K562 (cell line): ENCODE data around the gene DMD. TPM values are rescaled to one million over a fixed set of nuclear protein-coding genes. Genes with fewer than 3 reads are reported as not detected.

Experiments
- ATAC-seq: fragments of 200-7000 bp; cut with Tn5 transposase; 3 replicates; pipeline ENCODE4 v1.9.1; 2020; ENCODE audit warnings: moderate library complexity
- BruUV-seq: library from RNA; stranded (reverse); fragments of 400-500 nt; replicated peaks from 2 replicates; lab custom pipeline; 2021; lab: Mats Ljungman, UMichigan
- CTCF ChIA-PET: fragments of 300-600 bp; formaldehyde crosslinking; extraction: SDS; loops from one replicate; lab custom pipeline; 2021; ENCODE audit warnings: low intra/inter-chr PET ratio; lab: Yijun Ruan, JAX
- POLR2A ChIA-PET: fragments of 300-600, 350-650 bp; sonication (Branson Sonifier 250); formaldehyde crosslinking; extraction: SDS; loops from one replicate; lab custom pipeline; 2021; ENCODE audit warnings: antibody characterized with exemption, inconsistent platforms; lab: Yijun Ruan, JAX
- DNase-seq, 4 experiments: peaks; one replicate each; pipeline versions ENCODE4 v3.0.0 to v3.0.0-alpha.2; 2011 to 2018; ENCODE audit warnings: low spot score in 3 of 4, mixed read lengths in 3 of 4; ENCODE audit errors: extremely low read depth in 1 of 4
- FAIRE-seq: peaks from 2 replicates; lab custom pipeline; 2011; peaks lifted over from hg19 to GRCh38; lab: Jason Lieb, UNC
- H2AFZ ChIP-seq: 2 replicates; pipeline ENCODE4 v1.6.0; 2011; ENCODE audit warnings: low read depth, low read length, control low read depth, inconsistent platforms
- H3K27ac ChIP-seq: fragments of 200-600 bp; 3 replicates; pipeline ENCODE4 v1.8.0; 2011; ENCODE audit warnings: low read depth, mild to moderate bottlenecking, control low read depth, inconsistent platforms, low read length, moderate library complexity, mixed read lengths; ENCODE audit errors: extremely low read depth
- H3K27me3 ChIP-seq, 2 experiments: fragments of 300-600 bp in 1 of 2; 2 replicates in 1 of 2; 3 replicates in 1 of 2; pipeline versions ENCODE4 v1.6.0 to v1.8.0; 2011; ENCODE audit warnings: inconsistent platforms in 2 of 2, low read length in 2 of 2, mild to moderate bottlenecking in 1 of 2, mixed read lengths in 1 of 2, moderate library complexity in 1 of 2; ENCODE audit not compliant: control insufficient read depth in 2 of 2, insufficient read depth in 2 of 2
- H3K36me3 ChIP-seq: fragments of 300-600 bp; 3 replicates; pipeline ENCODE4 v1.8.0; 2011; ENCODE audit warnings: mild to moderate bottlenecking, low read length, inconsistent platforms; ENCODE audit not compliant: control insufficient read depth, insufficient read depth
- H3K4me1 ChIP-seq, 2 experiments: fragments of 200-600 bp in 1 of 2; replicated peaks in 1 of 2; 2 replicates in 1 of 2; 3 replicates in 1 of 2; pipeline versions ENCODE4 v1.5.1 to v1.8.0; 2011; ENCODE audit warnings: inconsistent platforms in 2 of 2, low read length in 2 of 2, mild to moderate bottlenecking in 1 of 2, mixed read lengths in 1 of 2, moderate library complexity in 1 of 2; ENCODE audit not compliant: control insufficient read depth in 2 of 2, insufficient read depth in 2 of 2
- H3K4me2 ChIP-seq: 2 replicates; pipeline ENCODE4 v1.6.1; 2011; ENCODE audit warnings: low read length, control low read depth, inconsistent platforms, mixed read lengths; ENCODE audit not compliant: insufficient read depth
- H3K4me3 ChIP-seq: fragments of 200-600 bp; sonication (generic), shearing (Covaris generic); 2 replicates; pipeline ENCODE4 v1.5.1; 2016; ENCODE audit warnings: control low read depth, inconsistent platforms
- H3K79me2 ChIP-seq: fragments of 200-600 bp; 3 replicates; pipeline ENCODE4 v1.8.0; 2011; ENCODE audit warnings: low read length, inconsistent platforms; ENCODE audit not compliant: control insufficient read depth, insufficient read depth
- H3K9ac ChIP-seq, 2 experiments: 2 replicates each; pipeline versions ENCODE4 v1.6.0 to v1.6.1; 2011; ENCODE audit warnings: low read depth in 2 of 2, low read length in 2 of 2, control low read depth in 1 of 2, inconsistent platforms in 1 of 2, mild to moderate bottlenecking in 1 of 2, mixed read lengths in 1 of 2; ENCODE audit not compliant: insufficient read depth in 1 of 2
- H3K9me1 ChIP-seq: one replicate; pipeline ENCODE4 v1.6.0; 2011; ENCODE audit warnings: inconsistent platforms, mild to moderate bottlenecking, low read length, moderate library complexity; ENCODE audit not compliant: control insufficient read depth, insufficient read depth
- H3K9me3 ChIP-seq: replicated peaks from 2 replicates; pipeline ENCODE4 v1.5.1; 2011; ENCODE audit warnings: low read depth, low read length, inconsistent platforms; ENCODE audit not compliant: control insufficient read depth, insufficient read depth
- H4K20me1 ChIP-seq: replicated peaks from 2 replicates; pipeline ENCODE4 v1.6.1; 2011; ENCODE audit warnings: low read length, inconsistent platforms, mixed read lengths; ENCODE audit not compliant: control insufficient read depth, insufficient read depth
- CBX5 ChIP-seq: IDR thresholded peaks from 2 replicates; pipeline ENCODE4 v1.6.1; 2014; ENCODE audit warnings: low read depth, borderline replicate concordance
- FOSL1 ChIP-seq: fragments of 200-800 bp; sonication (Bioruptor generic); conservative IDR thresholded peaks from 2 replicates; pipeline ENCODE4 v1.6.1; 2016; ENCODE audit warnings: missing genetic modification characterization, missing compliant biosample characterization
- HNRNPH1 ChIP-seq: fragments of 200-400 bp; formaldehyde crosslinking; optimal IDR thresholded peaks from 2 replicates; pipeline ENCODE3; 2017; ENCODE audit warnings: low read depth, mild to moderate bottlenecking, low read length, moderate library complexity
- JUND ChIP-seq, 2 experiments: IDR thresholded peaks; 2 replicates in 1 of 2; 3 replicates in 1 of 2; pipeline ENCODE4 v1.6.1; 2011; ENCODE audit warnings: borderline replicate concordance in 2 of 2, low read depth in 2 of 2, low read length in 2 of 2, improper control_type of control experiment in 1 of 2, missing biosample characterization in 1 of 2, missing genetic modification characterization in 1 of 2, missing genetic modification reagents in 1 of 2
- KDM5B ChIP-seq: fragments of 200-600 bp; sonication (generic); IDR thresholded peaks from 2 replicates; pipeline ENCODE4 v1.6.1; 2012; ENCODE audit warnings: low read depth, mild to moderate bottlenecking, moderate library complexity, low read length, control low read depth, inconsistent platforms; ENCODE audit not compliant: insufficient replicate concordance
- KLF1 ChIP-seq: fragments of 450-650 bp; IDR thresholded peaks from 2 replicates; pipeline ENCODE4 v1.6.1; 2016; ENCODE audit warnings: missing genetic modification characterization, missing compliant biosample characterization
- MEF2A ChIP-seq: IDR thresholded peaks from 2 replicates; pipeline ENCODE4 v1.6.1; 2011; ENCODE audit warnings: low read depth, mild to moderate bottlenecking, low read length, moderate library complexity; ENCODE audit not compliant: control insufficient read depth
- RHOXF2B ChIP-seq: fragments of 250-450 bp; sonication (Bioruptor Pico); conservative IDR thresholded peaks from 2 replicates; pipeline ENCODE4 v1.5.1; 2021
- TGIF2 ChIP-seq: sonication (generic); formaldehyde crosslinking; IDR thresholded peaks from 2 replicates; pipeline ENCODE4 v1.8.1; 2022; ENCODE audit warnings: mild to moderate bottlenecking, missing genetic modification reagents, moderate library complexity
- ZC3H8 ChIP-seq: fragments of 450-650 bp; IDR thresholded peaks from 2 replicates; pipeline ENCODE4 v1.6.1; 2017
- ZNF121 ChIP-seq: sonication (generic); formaldehyde crosslinking; conservative IDR thresholded peaks from 2 replicates; pipeline ENCODE4 v1.8.0; 2022; ENCODE audit warnings: missing genetic modification reagents
- ZNF133 ChIP-seq: fragments of 250-450 bp; sonication (Bioruptor Pico); IDR thresholded peaks from 2 replicates; pipeline ENCODE4 v1.4.0; 2020; ENCODE audit warnings: mild to moderate bottlenecking
- ZNF277 ChIP-seq: fragments of 250-450 bp; sonication (Bioruptor Pico); IDR thresholded peaks from 2 replicates; pipeline ENCODE4 v1.8.0; 2022; ENCODE audit warnings: inconsistent platforms, mild to moderate bottlenecking, moderate library complexity, borderline replicate concordance
- WGBS: fragments of 100-300 bp; shearing (Covaris generic); methylation state at CpG from one replicate; pipeline ENCODE4 v1.1.6; 2016; ENCODE audit warnings: low coverage, mixed read lengths; ENCODE audit not compliant: insufficient coverage; ENCODE audit errors: missing lambda C conversion rate; 5-methylcytosine and 5-hydroxymethylcytosine counted together
- in situ Hi-C: fragments of 300-500 bp; cut with MboI; formaldehyde crosslinking; loops from 4 replicates; pipeline ENCODE4 v1.15.0; 2018; ENCODE audit warnings: inconsistent platforms, mixed read lengths
- intact Hi-C: fragments of 100-400 bp; cut with micrococcal nuclease; formaldehyde crosslinking; loops from 2 replicates; pipeline ENCODE4 v1.14.2; 2022
- polyA plus RNA-seq, 8 experiments: library from polyadenylated mRNA; depleted of rRNA in 4 of 8; stranded (reverse) in 5 of 8; unstranded in 3 of 8; fragments of >200 nt; fragmentation: Nextera tagmentation in 2 of 8; fragmentation: Illumina TruSeq in 1 of 8; extraction: Ambion mirVana in 2 of 8; extraction: Trizol in 1 of 8; gene quantifications; 2 replicates each; pipeline versions ENCODE4 v1.2.1 to v1.2.3, GENCODE V29; 2011 to 2014; ENCODE audit warnings: inconsistent platforms in 1 of 8, missing spikeins in 1 of 8
- total RNA-seq, 7 experiments: library from RNA; depleted of rRNA in 6 of 7; stranded (reverse); fragments of >200 nt in 6 of 7; fragmentation: Illumina TruSeq in 2 of 7; extraction: Trizol in 2 of 7; gene quantifications; 2 replicates each; pipeline versions ENCODE4 v1.2.1 to v1.2.3, GENCODE V29; 2011 to 2021; ENCODE audit warnings: low replicate concordance in 1 of 7
- TF ChIP-seq, protein P1 (sequence below): fragments of 250-450 bp; sonication (Bioruptor Pico); IDR thresholded peaks from 2 replicates; pipeline ENCODE4 v1.4.0; 2020; ENCODE audit warnings: mild to moderate bottlenecking

DMD gene
- total and polyA plus RNA-seq, 9 of the 15 experiments (the other 6 are each of a cell fraction or from before 2014, with no cell fraction given): 3.8 to 20.4 (median 11.4) TPM

DNA sequence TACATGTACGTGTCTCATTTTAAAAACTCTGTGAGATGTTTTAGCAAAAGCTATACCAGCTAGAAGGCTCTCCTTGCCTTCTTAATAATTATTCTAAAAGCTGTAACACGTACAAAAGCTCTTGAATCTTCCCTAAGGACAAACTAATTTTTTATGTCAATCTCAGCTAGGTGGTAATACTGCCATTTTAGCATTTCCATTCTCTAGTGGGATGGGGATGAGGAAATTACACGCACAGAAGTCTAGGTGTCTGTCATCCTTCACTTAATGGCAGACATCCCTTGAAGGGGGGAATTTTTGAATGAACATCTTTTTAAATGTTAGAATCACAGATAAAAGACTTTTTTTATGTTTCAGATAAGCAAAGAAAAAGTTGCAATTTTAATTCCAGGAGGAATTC lies 569.1 kb downstream of the DMD start:
- TF ChIP-seq ZNF121 (CRISPR knock-in tag) (no peak), KLF1 (tag) (no peak), RHOXF2B (CRISPR knock-in tag) (no peak), ZNF277 (CRISPR knock-in tag) (no peak)
- in situ Hi-C loops (no loop called here), intact Hi-C loops (no loop called here)
- Histone ChIP-seq H3K36me3 (no peaks in the 10 kb centered on the region), H3K9me3 (no peaks in the 10 kb centered on the region), H3K4me1 (no peaks in the 10 kb centered on the region), H3K27ac (no peak overlapping the region), H3K79me2 (no peaks in the 10 kb centered on the region), H3K27me3 (no peaks in the 10 kb centered on the region), H4K20me1 (no peaks in the 10 kb centered on the region), H3K9me1 (no peaks in the 10 kb centered on the region), H3K9ac (no peak overlapping the region), H2AFZ (no peak overlapping the region), H3K4me3 (no peak overlapping the region), H3K4me2 (no peak overlapping the region)
- 0% methylated on average over 3 of the region's 3 CpGs for WGBS
- no TSS peak for BruUV-seq
- ATAC-seq (no peak), DNase-seq (no peak), FAIRE-seq (no peak)
- ChIA-PET POLR2A (no interaction called here), CTCF (no interaction called here)

DNA sequence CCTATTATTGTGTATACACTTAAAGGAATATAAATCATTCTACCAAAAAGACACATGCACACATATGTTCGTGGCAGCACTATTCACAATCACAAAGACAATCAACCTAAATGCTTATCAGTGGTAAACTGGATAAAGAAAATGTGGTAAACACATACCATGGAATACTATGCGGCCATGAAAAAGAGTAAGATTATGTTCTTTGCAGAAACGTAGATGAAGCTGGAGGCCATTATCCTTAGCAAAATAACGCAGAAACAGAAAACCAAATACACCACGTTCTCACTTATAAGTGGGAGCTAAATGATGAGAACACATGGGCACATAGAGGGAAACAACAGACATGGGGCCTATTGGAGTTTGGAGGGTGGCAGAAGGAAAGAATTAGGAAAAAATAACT lies 593.2 kb downstream of the DMD start:
- POLR2A ChIA-PET: no interaction called here
- no peak for FAIRE-seq
- BruUV-seq: no TSS peak
- Histone ChIP-seq H3K4me3 (no peak overlapping the region), H2AFZ (no peak overlapping the region), H3K9ac (no peak overlapping the region), H3K36me3 (no peaks in the 10 kb centered on the region), H4K20me1 (no peaks in the 10 kb centered on the region), H3K4me1 (no peaks in the 10 kb centered on the region), H3K79me2 (no peaks in the 10 kb centered on the region), H3K4me2 (no peak overlapping the region), H3K27me3 (no peaks in the 10 kb centered on the region), H3K9me1 (no peaks in the 10 kb centered on the region), H3K27ac (no peak overlapping the region), H3K9me3 (no peaks in the 10 kb centered on the region)
- intact Hi-C loops (no loop called here), in situ Hi-C loops (no loop called here)
- ATAC-seq: no peak
- CTCF ChIA-PET: no interaction called here
- WGBS: 10% methylated on average over 5 of the region's 5 CpGs
- DNase-seq: no peak
- TF ChIP-seq CBX5 (no peak), TGIF2 (no peak), ZNF133 (CRISPR knock-in tag) (no peak), FOSL1 (tag) (no peak), MEF2A (no peak), JUND (IDR thresholded peaks at IDR 0.05; ENCODE audit: borderline replicate concordance, low read depth, low read length) (no peak), JUND (tag; IDR thresholded peaks at IDR 0.05; ENCODE audit: borderline replicate concordance, low read depth, low read length) (no peak), ZC3H8 (no peak), HNRNPH1 (no peak), KDM5B (no peak)
- TF ChIP-seq, protein P1, sequence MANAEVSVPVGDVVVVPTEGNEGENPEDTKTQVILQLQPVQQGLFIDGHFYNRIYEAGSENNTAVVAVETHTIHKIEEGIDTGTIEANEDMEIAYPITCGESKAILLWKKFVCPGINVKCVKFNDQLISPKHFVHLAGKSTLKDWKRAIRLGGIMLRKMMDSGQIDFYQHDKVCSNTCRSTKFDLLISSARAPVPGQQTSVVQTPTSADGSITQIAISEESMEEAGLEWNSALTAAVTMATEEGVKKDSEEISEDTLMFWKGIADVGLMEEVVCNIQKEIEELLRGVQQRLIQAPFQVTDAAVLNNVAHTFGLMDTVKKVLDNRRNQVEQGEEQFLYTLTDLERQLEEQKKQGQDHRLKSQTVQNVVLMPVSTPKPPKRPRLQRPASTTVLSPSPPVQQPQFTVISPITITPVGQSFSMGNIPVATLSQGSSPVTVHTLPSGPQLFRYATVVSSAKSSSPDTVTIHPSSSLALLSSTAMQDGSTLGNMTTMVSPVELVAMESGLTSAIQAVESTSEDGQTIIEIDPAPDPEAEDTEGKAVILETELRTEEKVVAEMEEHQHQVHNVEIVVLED (CRISPR knock-in tag): no peak
